ENCODE results near the gene SERPINA5. TPM values are rescaled to one million over a fixed set of nuclear protein-coding genes. Genes with fewer than 3 reads are reported as not detected.

Gene SERPINA5
- total and polyA plus RNA-seq, 2 of the 13 experiments (the other 11 are each of a cell fraction or from before 2014, with no cell fraction given): 449 to 498 TPM

GRCh38 chr14:94593376-94593748, 12.1 kb downstream of the SERPINA5 start (continued):
- TF ChIP-seq ZNF839 (CRISPR knock-in tag; IDR thresholded peaks at IDR 0.05; ENCODE audit: borderline replicate concordance) (no peak), TEAD2 (CRISPR knock-in tag; IDR thresholded peaks at IDR 0.05) (no peak), ZBTB38 (CRISPR knock-in tag; IDR thresholded peaks at IDR 0.05) (no peak), GTF3A (CRISPR knock-in tag; conservative IDR thresholded peaks at IDR 0.05) (no peak), ZNF672 (CRISPR knock-in tag; IDR thresholded peaks at IDR 0.05) (no peak), DPF2 (CRISPR knock-in tag; IDR thresholded peaks at IDR 0.05; ENCODE audit: borderline replicate concordance, low read depth) (no peak), ZBTB44 (CRISPR knock-in tag; IDR thresholded peaks at IDR 0.05) (no peak), ZNF580 (CRISPR knock-in tag; IDR thresholded peaks at IDR 0.05; ENCODE audit: borderline replicate concordance, low read depth) (no peak), ZNF761 (CRISPR knock-in tag; conservative IDR thresholded peaks at IDR 0.05) (0 out of 2 replicates have a peak, but pooled peaks have one; percentile 6), RNF219 (CRISPR knock-in tag; IDR thresholded peaks at IDR 0.05) (no peak), ZSCAN9 (CRISPR knock-in tag; IDR thresholded peaks at IDR 0.05; ENCODE audit: borderline replicate concordance) (no peak), ZC3H4 (CRISPR knock-in tag; IDR thresholded peaks at IDR 0.05; ENCODE audit: borderline replicate concordance) (peak; percentile 44; the same call in 1 of the 2 replicates), ZNF446 (CRISPR knock-in tag; IDR thresholded peaks at IDR 0.05) (0 out of 2 replicates have a peak, but pooled peaks have one; percentile 22), YEATS2 (CRISPR knock-in tag; IDR thresholded peaks at IDR 0.05; ENCODE audit: borderline replicate concordance) (no peak), RBM22 (optimal IDR thresholded peaks at IDR 0.05; ENCODE audit: low read length) (peak; percentile 60), POLR2G (IDR thresholded peaks at IDR 0.05; ENCODE audit: low read depth, low read length) (peak; percentile 33; the same call in 1 of the 2 replicates), RBFOX2 (IDR thresholded peaks at IDR 0.05; ENCODE audit: low read depth, low read length) (peak; percentile 46)
